ENCODE measurements around the gene BCORL1.

Gene BCORL1

DNA sequence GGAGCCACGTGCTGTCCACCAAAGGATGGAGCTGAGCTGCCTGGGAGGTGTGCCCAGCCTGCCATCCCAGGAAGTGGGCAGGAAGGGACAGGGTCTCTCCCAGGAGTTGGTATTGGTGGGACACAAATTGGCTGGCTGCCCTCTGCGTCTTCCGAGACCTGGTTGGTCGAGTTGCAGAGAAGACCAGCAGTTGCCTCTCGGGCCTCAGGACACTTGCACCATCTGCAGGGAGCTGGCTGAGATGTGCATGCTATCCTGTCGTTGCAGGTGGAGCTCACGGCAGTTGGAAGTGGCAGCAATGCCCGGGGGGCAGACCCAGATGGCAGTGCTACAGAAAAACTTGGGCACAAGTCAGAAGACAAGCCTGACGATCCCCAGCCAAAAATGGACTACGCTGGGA, 30.2 kb downstream of the BCORL1 start:
- DNase-seq = no peak

DNA sequence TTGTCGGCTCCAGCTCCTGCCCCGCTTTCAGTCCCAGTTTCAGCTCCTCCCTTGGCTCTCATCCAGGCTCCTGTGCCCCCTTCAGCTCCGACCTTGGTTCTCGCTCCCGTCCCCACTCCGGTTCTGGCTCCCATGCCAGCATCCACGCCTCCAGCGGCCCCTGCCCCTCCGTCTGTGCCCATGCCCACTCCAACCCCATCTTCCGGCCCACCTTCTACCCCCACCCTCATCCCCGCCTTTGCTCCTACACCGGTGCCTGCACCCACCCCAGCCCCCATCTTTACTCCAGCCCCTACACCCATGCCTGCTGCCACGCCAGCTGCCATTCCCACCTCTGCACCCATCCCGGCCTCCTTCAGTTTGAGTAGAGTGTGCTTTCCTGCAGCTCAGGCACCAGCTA, 31.2 kb downstream of the BCORL1 start:
- DNase-seq = no peak

DNA sequence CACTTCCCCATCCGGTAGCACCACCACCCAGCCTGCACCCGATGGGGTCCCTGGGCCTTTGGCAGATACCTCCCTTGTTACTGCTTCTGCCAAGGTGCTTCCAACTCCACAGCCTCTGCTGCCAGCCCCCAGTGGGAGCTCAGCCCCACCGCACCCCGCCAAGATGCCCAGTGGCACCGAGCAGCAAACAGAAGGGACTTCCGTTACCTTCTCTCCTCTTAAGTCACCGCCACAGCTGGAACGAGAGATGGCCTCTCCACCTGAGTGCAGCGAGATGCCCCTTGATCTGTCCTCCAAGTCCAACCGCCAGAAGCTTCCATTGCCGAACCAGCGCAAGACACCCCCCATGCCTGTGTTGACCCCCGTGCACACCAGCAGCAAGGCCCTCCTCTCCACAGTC, 31.9 kb downstream of the BCORL1 start:
- DNase-seq = no peak

DNA sequence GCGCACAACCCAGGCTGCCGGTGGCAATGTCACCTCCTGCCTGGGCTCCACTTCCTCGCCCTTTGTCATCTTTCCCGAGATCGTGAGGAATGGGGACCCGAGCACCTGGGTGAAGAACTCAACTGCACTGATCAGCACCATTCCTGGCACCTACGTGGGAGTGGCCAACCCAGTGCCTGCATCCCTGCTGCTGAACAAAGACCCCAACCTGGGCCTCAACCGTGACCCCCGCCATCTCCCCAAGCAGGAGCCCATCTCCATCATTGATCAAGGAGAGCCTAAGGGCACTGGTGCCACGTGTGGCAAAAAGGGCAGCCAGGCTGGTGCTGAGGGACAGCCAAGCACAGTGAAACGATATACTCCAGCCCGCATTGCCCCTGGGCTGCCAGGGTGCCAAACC, 32.3 kb downstream of the BCORL1 start:
- no peak for DNase-seq

DNA sequence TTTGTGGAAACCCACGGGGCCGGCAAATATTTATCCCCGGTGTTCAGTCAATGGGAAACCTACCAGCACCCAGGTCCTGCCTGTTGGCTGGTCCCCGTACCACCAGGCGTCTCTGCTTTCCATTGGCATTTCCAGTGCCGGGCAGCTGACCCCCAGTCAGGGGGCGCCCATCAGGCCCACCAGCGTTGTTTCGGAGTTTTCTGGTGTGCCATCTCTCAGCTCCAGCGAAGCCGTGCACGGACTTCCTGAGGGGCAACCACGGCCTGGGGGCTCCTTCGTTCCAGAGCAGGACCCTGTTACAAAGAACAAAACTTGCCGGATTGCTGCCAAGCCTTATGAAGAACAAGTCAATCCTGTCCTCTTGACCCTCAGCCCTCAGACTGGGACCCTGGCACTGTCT, 32.7 kb downstream of the BCORL1 start:
- DNase-seq = no peak

DNA sequence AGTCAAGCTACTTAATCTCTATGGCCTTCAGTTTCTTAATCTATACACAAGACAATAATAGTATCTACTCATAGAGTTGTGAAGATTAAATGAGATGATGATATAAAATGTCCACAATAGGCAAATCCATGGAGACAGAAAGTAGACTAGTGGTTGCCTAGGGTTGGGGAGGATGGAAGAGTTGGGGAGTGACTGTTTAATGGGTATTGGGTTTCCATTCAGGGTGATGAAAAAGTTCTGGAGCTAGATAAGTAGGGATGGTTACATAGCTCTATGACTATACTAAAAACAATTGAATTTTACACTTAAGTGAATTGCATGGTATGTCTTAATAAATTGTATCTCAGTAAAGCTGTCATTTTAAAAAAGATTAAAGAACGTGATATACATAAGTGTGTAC, 35.7 kb downstream of the BCORL1 start:
- no peak for DNase-seq

DNA sequence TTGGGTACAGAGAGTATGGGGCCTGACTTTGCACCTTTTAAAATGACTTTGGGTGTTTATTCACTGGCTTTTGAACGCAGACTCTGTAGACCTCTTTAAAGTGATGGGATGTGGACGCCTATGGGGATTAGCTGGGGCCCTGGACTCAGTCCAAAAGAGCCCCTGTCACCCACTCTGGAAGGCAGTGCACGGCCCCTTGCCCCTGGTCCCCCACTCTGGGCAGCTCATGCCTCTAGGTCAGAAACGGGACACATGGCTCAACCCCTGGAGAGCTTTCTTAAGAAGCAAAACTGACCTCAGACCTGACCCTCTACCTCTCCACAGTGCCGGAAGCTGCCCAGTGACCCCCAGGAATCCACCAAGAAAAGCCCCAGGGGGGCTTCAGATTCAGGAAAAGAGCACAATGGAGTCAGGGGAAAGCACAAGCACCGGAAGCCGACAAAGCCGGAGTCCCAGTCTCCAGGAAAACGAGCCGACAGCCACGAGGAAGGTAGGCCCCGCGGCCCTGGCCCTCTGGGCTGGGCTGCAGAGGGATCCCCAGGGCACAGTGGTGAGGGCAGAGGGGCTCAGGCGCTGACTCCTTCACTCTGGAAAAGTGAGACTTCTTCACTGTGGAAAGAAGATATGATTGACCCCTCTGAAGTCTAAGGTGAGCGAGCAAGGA, 38.4 kb downstream of the BCORL1 start:
- no peak for DNase-seq

DNA sequence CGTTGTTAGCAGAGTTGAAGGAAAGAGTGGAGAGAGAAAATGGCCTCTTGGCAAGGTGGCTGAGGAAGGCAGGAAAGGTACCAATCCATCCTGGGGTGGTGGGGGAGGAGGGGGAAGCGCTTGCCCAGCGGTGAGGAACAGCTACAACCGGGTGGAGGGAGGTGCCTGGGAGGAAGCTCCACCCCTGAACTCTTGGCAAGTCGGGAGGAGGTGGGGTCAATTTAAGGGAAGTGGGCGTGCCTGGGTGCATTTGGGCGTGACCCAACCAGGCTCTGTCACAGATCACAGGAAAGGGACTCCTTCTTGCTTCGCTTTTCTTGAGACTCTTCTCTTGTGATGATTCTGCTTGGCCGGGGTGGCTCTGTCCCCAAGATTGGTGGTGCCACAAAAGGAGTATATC, 41.7 kb downstream of the BCORL1 start:
- DNase-seq = peak; percentile 62

DNA sequence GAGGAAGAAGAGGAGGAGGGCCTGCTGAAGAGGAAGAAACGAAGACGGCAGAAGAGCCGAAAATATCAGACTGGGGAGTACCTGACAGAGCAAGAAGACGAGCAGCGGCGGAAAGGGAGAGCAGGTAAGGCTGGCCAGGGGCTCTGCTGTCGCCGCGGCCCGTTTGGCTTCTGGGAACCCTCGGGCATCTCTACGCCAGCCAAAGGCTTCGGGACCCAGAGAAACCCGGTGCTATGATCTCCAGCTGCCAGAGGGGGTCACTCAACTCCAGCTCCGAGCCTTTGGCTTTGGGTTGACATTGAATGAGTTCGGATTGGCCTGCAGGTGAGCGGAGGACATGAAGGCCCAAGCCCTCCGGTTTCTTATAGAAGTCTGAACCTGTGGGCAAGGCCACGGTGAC, 42.8 kb downstream of the BCORL1 start:
- no peak for DNase-seq

DNA sequence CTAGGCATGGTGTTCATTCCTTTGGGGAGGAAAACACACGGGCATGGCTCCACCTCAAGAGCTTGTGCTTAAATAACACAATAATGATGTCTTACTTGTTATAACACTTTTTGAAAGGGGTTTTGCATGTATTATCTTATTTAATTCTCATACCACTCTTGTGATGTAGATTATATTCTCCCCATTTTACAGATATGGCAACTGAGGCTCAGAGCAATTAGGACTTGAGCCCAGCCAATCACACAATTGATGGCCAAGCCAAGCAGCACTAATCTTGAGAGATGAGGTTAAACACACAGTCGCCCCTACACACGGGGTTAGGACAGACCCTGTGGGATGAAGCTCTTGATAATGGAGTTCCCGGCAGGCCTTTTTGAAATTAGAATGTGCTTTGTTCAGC, 45.1 kb downstream of the BCORL1 start:
- no peak for DNase-seq

DNA sequence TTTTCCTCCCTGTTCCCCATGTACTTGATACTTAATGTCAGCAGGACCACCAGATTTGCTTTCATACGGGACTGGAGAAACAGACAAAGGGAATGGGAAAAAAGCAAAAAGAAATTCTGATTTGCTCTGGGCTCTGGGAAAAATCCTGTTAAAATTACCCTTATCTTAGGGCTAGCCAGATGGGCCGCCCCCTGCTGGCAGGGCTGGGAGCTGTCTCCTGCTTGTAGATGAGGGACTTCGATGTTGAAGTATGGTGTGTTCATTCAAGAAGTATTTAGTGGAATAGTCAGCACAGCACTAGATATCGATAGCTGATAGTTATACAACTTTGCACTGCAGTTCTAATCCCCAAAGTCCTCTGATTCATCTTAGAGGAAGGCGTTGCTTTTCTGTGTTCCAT, 45.8 kb downstream of the BCORL1 start:
- peak; percentile 30 for DNase-seq

DNA sequence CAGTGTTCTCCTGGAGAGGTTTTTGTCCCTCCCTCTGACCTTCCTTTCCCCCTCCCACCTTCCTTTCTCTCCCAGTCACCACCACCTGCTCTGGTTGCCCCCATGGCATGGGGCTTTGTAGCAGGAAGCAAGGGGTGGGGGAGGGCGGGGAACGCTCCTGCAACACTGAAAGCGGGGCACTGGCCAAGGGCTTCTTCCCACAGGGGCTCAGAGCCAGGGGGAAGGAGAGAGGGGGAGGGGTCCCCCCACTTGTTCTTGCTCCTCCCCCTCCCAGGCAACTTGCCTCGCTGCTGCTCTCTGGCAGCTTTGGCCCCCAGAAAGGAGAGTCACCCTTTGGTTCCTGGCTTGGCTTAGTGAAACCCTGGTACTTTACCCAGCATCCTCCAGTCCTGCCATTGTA, 48.4 kb downstream of the BCORL1 start:
- no peak for DNase-seq

DNA sequence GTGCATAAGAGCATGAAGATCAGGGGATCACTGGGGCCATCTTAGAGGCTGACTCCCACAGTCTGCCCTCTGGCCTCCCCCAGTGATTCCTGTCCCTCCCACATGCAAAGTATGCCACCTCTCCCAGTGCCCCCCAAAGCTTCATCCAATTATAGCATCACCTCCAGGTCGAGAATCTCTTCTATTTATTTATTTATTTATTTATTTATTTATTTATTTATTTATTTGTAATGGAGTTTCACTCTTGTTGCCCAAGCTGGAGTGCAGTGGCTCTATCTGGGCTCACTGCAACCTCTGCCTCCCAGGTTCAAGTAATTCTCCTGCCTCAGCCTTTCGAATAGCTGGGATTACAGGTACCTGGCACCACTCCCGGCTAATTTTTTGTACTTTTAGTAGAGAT, 50.1 kb downstream of the BCORL1 start:
- DNase-seq = no peak

DNA sequence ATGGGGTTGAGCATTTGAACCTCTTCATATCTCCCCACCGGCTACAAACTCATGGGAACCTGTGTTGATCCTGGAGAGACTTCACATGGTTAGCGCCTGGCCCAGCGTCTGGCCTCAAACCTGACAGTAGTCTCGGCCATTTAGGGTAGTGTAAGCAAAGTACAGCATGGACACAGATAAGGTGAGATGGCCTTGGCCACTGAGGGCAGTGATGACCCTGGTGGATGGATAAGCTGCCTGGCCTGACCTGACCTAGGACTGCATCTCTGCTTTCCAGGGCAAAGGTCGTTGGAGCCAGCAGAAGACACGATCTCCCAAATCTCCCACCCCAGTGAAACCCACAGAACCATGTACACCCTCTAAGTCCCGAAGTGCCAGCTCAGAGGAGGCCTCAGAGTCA, 51.7 kb downstream of the BCORL1 start:
- DNase-seq = no peak

DNA sequence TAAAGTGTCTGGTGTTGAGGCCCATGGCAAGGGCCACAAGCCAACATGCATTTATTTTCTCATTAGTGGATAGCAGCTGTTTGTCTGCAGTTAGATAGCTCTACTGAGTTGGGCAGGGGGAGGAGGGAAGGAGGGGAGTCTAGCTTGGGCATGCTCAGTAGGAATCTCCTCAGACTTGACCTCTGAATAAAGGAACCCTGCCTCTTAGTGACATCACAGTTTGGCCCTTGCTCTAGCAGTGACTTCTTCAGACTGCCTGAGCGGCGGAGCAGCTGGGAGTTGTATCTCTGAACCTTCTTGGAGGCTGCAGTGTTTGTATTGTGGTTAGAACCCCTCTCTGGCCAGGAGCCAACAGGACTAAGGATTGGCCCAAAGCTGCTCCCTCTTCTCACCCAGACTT, 57.4 kb downstream of the BCORL1 start:
- no peak for DNase-seq

DNA sequence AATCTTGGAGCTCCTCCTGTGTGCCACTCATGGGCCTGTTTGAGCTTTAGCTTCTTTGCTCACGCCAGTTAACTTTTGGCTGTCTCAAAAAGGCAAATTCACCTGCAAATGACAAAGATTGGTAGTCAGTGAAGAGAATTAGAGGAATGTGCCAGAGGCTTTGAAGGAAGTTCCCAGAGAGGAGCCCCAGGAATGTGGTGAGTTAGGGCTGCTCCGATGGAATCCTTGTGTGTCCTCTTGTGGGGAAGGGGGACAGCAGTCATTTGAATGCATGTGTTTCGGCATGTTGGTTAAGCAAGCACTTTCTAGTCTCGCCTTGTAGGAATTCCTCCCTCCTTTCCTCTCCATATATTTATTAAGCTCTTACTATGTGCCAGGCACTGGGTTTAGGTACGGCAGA, 65.0 kb downstream of the BCORL1 start:
- DNase-seq = no peak

DNA sequence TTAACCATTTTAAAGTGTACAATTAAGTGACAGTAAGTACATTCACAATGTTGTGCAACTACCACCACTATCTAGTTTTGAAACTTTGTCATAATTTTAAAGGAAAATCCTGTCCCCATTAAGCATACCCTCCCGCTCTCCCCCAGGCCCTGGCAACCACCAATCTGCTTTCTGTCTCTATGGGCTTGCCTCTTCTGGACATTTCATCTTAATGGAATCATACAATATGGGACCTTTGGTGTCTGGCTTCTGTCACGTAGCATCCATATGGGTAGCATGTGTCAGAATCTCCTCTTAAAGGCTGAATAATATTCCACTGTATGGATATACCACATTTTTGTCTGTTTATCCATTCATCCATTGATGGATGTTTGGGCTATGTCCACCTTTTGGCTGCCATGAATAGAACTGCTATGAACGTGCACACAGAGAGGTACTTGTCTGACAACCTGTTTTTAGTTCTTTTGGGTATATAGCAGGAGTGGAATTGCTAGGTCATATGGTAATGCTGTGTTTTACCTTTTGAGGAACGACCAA, 66.3 kb downstream of the BCORL1 start:
- DNase-seq = no peak

DNA sequence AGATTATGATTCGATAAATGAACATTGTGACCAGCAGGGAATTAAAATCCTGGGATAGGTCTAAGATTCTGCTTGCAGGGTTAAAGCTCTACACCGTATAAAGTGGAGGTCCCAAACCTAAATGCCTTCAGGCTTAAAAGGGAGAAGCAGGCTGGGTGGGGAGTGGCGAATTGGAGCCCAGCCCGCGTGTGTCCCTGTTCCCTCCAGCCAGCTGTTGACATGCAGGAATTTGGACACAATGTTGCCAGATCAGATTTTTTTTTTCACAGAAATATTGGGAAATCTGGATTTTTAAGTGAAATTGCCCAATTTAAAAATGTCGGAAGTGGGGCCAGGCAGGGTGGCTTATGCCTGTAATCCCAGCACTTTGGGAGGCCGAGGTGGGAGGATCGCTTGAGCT, 67.4 kb downstream of the BCORL1 start:
- no peak for DNase-seq

DNA sequence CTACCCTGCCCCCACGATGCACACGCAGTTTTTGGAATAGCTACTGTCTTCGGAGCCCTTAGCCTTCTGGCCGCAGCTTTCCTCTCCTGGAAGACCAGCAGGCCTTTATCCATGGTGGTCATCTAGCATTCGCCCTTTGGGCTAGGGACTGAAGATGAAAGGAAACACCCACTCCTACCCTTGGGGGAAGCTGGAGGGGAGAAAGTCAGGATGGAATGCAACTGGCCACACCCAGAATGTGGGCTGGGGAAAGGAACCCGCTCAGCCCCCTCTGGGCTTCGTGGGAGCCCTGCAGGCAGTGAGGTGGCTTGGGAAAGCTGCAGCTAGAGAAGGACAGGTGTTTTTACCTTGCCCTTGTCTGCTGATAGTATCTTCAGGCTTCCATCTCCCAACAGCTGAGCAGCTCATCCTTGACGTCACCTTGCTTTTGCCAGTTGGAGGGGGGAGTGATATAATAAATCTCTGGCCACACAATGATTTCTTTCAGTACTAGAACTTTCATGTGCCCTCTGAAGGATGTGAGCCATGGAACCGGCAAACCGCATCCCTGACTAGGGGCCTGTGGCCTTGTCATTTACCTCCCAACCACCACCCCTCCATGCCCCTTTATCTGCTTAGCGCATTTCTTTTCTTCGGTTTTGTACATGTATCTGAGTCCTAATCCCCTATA, 68.9 kb downstream of the BCORL1 start:
- no peak for DNase-seq

DNA sequence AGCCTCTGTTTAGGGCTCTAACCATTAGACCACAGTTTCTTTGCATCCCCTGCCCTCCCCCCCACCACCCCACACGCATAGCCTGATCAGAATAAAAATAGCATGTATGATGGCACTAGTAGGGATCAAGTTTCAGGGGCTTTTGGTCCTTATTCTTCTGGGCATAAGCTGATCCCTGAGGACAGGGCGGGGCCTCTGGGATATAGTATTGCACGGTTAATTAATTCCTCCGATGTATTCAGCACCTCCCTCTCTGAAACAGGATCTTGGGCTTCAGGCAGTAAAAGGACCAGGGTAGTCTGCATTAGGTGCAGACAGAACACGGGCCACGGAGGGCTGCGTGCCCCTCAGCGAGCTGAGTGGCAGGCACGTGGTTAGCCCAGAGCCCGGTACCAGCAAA, 70.8 kb downstream of the BCORL1 start:
- DNase-seq = no peak

DNA sequence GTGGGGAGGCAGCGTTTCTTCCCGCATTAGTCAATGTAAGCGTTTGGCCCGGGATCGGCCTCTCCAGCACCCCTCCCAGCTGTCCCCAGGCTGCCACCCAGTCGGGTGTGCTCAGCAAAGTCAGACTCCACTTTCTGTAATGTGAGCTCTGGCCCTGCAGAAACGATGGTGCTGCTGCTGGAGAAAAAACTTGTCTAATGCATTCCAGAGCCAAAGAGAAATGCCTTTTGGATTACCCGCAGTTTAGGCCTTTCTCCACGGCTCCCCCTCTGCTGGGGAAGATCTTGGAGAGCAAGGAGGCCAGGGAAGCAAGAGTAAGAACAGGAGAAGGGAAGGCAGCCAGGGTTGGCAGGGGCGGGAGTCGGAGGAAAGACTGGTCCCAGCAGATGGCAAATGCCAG, 72.7 kb downstream of the BCORL1 start:
- peak; percentile 75 for DNase-seq

DNA sequence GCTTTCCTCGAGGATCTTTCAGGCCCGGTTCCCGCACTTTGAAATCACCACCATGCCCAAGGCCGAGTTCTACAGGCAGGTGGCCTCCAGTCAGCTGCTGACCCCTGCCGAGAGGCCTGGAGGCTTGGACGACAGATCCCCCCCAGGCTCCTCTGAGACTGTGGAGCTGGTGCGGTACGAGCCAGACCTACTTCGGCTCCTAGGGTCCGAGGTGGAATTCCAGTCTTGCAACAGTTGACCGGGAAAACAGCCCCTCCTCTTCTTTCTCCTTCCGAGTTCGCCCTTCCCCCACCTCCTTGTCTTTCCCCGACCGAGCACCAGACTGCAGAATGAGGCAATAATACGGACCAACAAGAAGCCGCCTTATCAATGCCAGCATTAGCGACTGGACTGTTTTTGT, 73.5 kb downstream of the BCORL1 start:
- DNase-seq = no peak

DNA sequence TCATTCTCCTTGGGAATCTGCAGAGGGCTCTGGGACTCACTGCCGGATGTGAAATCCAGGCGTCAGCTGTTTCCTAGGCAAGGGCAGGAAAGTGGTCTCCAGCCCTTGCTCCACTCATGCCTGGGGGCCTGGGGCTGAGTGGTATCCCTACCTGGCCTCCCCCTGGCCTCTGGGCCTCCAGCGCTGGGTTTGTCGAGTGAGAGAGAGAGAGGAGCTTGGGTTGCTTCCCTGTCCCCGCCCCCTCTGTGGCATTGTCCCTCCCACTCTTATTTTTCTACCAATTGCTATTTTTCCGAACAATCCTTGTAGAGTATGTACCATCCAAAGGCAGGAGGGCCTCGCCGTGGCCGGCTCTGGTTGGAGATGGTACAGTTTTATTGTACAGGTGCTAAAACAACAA, 74.8 kb downstream of the BCORL1 start:
- DNase-seq = no peak

DNA sequence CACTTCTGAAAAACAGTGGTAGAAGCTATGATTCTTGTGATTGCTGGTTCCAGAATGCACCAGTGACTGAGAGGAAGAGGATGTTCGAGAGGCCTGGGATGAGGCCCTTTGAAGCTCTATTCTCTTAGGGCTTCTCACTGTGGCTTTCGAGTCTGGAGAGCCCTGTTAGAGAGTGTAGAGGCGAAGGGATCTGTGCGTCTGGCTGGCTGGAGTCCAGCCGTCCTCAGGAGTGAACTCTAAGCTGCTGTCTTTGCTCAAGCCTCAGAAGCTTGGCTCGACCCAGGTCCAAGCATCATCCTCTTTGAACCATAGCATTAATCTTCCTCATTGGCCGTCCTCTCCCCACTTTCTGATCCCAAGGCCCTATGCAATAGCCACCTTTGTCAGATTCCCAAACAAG, 76.2 kb downstream of the BCORL1 start:
- DNase-seq = no peak
